Glutamatergic neuron (in vitro differentiated cells): ENCODE measurements around the gene SHH. TPM values are rescaled to one million over a fixed set of nuclear protein-coding genes. Genes with fewer than 3 reads are reported as not detected.

Source experiments
- DNase-seq: peaks from one replicate; pipeline ENCODE4 v3.0.0; 2022
- H3K27ac Mint-ChIP-seq: one replicate; pipeline ENCODE4 v1.8.0; 2020; ENCODE audit warnings: mild to moderate bottlenecking, mixed read lengths, inconsistent platforms; ENCODE audit not compliant: unreplicated experiment
- H3K27me3 Mint-ChIP-seq: one replicate; pipeline ENCODE4 v1.8.0; 2020; ENCODE audit warnings: mild to moderate bottlenecking, moderate library complexity, mixed read lengths, inconsistent platforms; ENCODE audit not compliant: unreplicated experiment
- H3K36me3 Mint-ChIP-seq: one replicate; pipeline ENCODE4 v1.8.0; 2020; ENCODE audit warnings: mild to moderate bottlenecking, mixed read lengths, inconsistent platforms; ENCODE audit not compliant: unreplicated experiment
- H3K4me1 Mint-ChIP-seq: one replicate; pipeline ENCODE4 v1.8.0; 2020; ENCODE audit warnings: mild to moderate bottlenecking, low read depth, mixed read lengths, inconsistent platforms; ENCODE audit not compliant: unreplicated experiment
- H3K4me3 Mint-ChIP-seq: one replicate; pipeline ENCODE4 v1.8.0; 2020; ENCODE audit warnings: mild to moderate bottlenecking, mixed read lengths, inconsistent platforms; ENCODE audit not compliant: unreplicated experiment
- H3K9me3 Mint-ChIP-seq: one replicate; pipeline ENCODE4 v1.8.0; 2020; ENCODE audit warnings: mild to moderate bottlenecking, moderate library complexity, mixed read lengths, inconsistent platforms; ENCODE audit not compliant: unreplicated experiment
- total RNA-seq: library from RNA; stranded (reverse); fragmentation: NEBNext Ultra II Directional; extraction: Animal tissue kit (Norgen Biotek cat#: 25700); gene quantifications from one replicate; pipeline ENCODE4 v1.2.1, GENCODE V29; 2021; ENCODE audit not compliant: unreplicated experiment
- TF ChIP-seq, protein P1 (sequence below): fragments of 200-600 bp; sonication (generic); IDR thresholded peaks from one replicate; pipeline ENCODE4 v1.5.0; 2021; ENCODE audit not compliant: partially characterized antibody, unreplicated experiment

SHH gene
- total RNA-seq, 1 donor from 2014 or later: not detected

DNA sequence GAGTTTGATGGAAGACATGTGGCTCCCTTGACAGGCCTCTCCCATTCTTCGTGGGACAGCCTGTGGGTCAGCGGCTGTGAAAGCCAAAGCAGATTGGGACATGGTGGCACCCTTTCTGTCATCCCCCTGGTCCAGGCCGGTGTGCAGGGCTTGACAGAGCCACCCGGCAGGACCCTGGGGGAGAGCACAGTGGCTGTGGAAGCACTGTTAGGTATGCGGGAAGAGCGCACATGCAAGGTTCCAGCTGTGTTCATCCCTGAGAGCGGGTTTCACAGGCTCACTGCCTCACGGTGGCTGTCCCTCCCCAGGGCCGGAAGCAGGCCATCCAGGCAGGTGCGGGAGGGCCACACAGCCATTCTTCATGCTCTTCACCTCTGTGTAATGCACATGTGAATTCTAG lies 29.8 kb downstream of the SHH start:
- Mint-ChIP-seq H3K27me3 (peaks cover 2% of the 10 kb centered on the region), H3K27ac (no peak overlapping the region), H3K4me1 (peaks cover 2% of the 10 kb centered on the region), H3K9me3 (peaks cover 5% of the 10 kb centered on the region), H3K4me3 (no peak overlapping the region), H3K36me3 (no peaks in the 10 kb centered on the region)
- DNase-seq: no peak
- TF ChIP-seq, protein P1, sequence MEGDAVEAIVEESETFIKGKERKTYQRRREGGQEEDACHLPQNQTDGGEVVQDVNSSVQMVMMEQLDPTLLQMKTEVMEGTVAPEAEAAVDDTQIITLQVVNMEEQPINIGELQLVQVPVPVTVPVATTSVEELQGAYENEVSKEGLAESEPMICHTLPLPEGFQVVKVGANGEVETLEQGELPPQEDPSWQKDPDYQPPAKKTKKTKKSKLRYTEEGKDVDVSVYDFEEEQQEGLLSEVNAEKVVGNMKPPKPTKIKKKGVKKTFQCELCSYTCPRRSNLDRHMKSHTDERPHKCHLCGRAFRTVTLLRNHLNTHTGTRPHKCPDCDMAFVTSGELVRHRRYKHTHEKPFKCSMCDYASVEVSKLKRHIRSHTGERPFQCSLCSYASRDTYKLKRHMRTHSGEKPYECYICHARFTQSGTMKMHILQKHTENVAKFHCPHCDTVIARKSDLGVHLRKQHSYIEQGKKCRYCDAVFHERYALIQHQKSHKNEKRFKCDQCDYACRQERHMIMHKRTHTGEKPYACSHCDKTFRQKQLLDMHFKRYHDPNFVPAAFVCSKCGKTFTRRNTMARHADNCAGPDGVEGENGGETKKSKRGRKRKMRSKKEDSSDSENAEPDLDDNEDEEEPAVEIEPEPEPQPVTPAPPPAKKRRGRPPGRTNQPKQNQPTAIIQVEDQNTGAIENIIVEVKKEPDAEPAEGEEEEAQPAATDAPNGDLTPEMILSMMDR: no peak

DNA sequence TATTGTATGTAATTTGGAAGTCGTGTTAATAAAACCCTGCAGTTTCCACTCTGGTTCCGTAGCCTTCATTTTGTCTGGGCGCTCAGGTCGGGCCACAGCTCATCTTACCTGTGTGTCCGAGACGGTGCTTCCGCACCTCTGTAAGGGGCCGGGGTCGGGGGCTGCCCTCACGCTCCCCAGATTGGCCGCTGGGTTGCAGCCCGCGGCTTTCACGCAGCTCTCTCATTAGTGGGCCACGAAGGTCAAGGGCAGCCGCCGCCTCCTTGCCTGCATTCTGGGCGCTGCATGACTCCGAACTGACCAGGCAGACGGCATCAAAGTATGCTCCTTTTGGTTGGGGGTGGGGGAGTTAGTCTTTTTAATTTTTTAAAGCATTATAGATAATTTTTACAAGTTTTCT lies 30.8 kb downstream of the SHH start:
- H3K27ac Mint-ChIP-seq: no peak overlapping the region
- H3K9me3 Mint-ChIP-seq: peaks cover 5% of the 10 kb centered on the region
- H3K27me3 Mint-ChIP-seq: peaks cover 2% of the 10 kb centered on the region
- H3K36me3 Mint-ChIP-seq: no peaks in the 10 kb centered on the region
- no peak overlapping the region for H3K4me3 Mint-ChIP-seq
- peaks cover 2% of the 10 kb centered on the region for H3K4me1 Mint-ChIP-seq
- TF ChIP-seq, protein P1: no peak
- no peak for DNase-seq

- TF ChIP-seq, protein P1: no peak
- H3K4me1 Mint-ChIP-seq: peaks cover 2% of the 10 kb centered on the region
- H3K4me3 Mint-ChIP-seq: no peak overlapping the region
- DNase-seq: no peak
- H3K27me3 Mint-ChIP-seq: peaks cover 2% of the 10 kb centered on the region
- H3K9me3 Mint-ChIP-seq: peaks cover 5% of the 10 kb centered on the region
- no peaks in the 10 kb centered on the region for H3K36me3 Mint-ChIP-seq
- H3K27ac Mint-ChIP-seq: no peak overlapping the region
Observed at GRCh38 chr7:155780884-155781283, 31.4 kb downstream of the SHH start.

DNA sequence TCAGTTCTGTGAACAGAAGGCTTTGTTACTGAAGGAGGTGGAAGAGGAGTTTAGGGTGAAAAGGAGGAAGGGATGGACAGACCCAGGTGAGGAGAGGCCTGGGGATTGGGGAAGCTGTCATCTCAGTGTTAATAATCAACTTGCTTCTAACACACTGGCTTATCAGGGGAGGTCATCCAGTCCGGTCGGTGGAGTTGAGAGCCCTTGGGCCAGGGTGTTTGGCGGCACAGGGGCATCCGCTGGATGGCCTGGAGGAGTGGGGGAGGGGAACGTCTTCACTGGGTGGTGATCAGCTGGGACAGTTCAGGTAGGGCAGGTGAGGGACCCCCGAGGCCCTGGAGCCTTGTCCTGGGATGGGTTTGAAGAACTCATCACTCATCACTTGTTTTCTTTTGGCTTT lies 33.9 kb downstream of the SHH start:
- Mint-ChIP-seq H3K27ac (no peak overlapping the region), H3K4me3 (no peak overlapping the region), H3K9me3 (peaks cover 4% of the 10 kb centered on the region), H3K4me1 (peaks cover 4% of the 10 kb centered on the region), H3K36me3 (no peaks in the 10 kb centered on the region), H3K27me3 (peaks cover 4% of the 10 kb centered on the region)
- TF ChIP-seq, protein P1: no peak
- no peak for DNase-seq

DNA sequence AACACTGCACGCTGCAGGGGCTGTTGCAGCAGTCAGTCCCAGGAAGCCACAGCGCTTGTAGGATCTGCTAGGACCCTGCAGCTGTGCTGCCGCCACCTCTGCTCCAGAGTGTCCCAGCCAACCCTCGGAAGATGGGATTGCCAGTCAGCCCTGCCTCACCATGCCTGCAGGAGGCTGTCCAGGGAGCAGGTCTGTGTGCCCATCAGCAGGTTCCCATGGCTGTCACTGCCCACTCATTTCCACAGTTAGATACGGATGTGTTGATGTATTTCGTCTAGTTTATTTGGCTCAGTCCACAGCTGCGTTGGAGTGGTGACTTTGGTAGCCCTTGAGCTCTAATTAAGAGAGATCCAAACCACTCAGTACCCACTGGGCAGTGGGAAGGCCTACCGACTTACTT lies 35.7 kb downstream of the SHH start:
- Mint-ChIP-seq H3K27me3 (peaks cover 4% of the 10 kb centered on the region), H3K9me3 (peaks cover 1% of the 10 kb centered on the region), H3K4me3 (no peak overlapping the region), H3K36me3 (no peaks in the 10 kb centered on the region), H3K27ac (no peak overlapping the region), H3K4me1 (peaks cover 4% of the 10 kb centered on the region)
- TF ChIP-seq, protein P1: no peak
- DNase-seq: no peak
